Umbilical cord (tissue), 2 donors: Measurements from ENCODE around the gene COL15A1. TPM values are rescaled to one million over a fixed set of nuclear protein-coding genes. Genes with fewer than 3 reads are reported as not detected.

ENCODE experiments used
- DNase-seq: peaks from one replicate; pipeline ENCODE4 v3.0.0-alpha.2; 2015; ENCODE audit warnings: low spot score
- total RNA-seq: library from RNA; depleted of rRNA; stranded (reverse); fragments of >200 nt; gene quantifications from one replicate; pipeline ENCODE4 v1.2.3, GENCODE V29; 2014; ENCODE audit warnings: low replicate concordance; ENCODE audit not compliant: insufficient read depth

Gene COL15A1
- total RNA-seq, 1 donor from 2014 or later = 348 TPM

- DNase-seq = no peak
Measured at GRCh38 chr9:99056886-99057664, 113.4 kb downstream of the COL15A1 start.

GRCh38 chr9:99057665-99058625 lies 114.2 kb downstream of the COL15A1 start:
- DNase-seq = no peak

GRCh38 chr9:99058964-99059921 lies 115.5 kb downstream of the COL15A1 start:
- DNase-seq = peak; percentile 58

- no peak for DNase-seq
Measured at GRCh38 chr9:99060621-99061020, 116.9 kb downstream of the COL15A1 start.

GRCh38 chr9:99062549-99062948 lies 118.8 kb downstream of the COL15A1 start:
- DNase-seq = no peak

GRCh38 chr9:99063522-99063921 lies 119.8 kb downstream of the COL15A1 start:
- DNase-seq = no peak

GRCh38 chr9:99066571-99066970 lies 122.9 kb downstream of the COL15A1 start:
- no peak for DNase-seq

- DNase-seq = no peak
Measured at GRCh38 chr9:99069075-99069474, 125.4 kb downstream of the COL15A1 start.

GRCh38 chr9:99069546-99069945 lies 125.8 kb downstream of the COL15A1 start:
- DNase-seq = no peak

GRCh38 chr9:99070681-99071080 lies 127.0 kb downstream of the COL15A1 start:
- DNase-seq = no peak

- DNase-seq = peak; percentile 60
Measured at GRCh38 chr9:99071313-99072039, 127.8 kb downstream of the COL15A1 start.

GRCh38 chr9:99072040-99072394 lies 128.3 kb downstream of the COL15A1 start:
- DNase-seq = no peak

GRCh38 chr9:99073347-99073746 lies 129.6 kb downstream of the COL15A1 start:
- no peak for DNase-seq

GRCh38 chr9:99073985-99074901 lies 130.5 kb downstream of the COL15A1 start:
- no peak for DNase-seq

- DNase-seq = no peak
Measured at GRCh38 chr9:99074902-99075245, 131.2 kb downstream of the COL15A1 start.

GRCh38 chr9:99075246-99075912 lies 131.7 kb downstream of the COL15A1 start:
- peak; percentile 55 for DNase-seq

GRCh38 chr9:99076030-99076429 lies 132.3 kb downstream of the COL15A1 start:
- no peak for DNase-seq

- DNase-seq = no peak
Measured at GRCh38 chr9:99076483-99077171, 132.9 kb downstream of the COL15A1 start.

- DNase-seq = no peak
Measured at GRCh38 chr9:99078717-99079116, 135.0 kb downstream of the COL15A1 start.
